Kidney glomerular epithelial cell (primary cell): ENCODE data around the gene MED27.
"Not testable (repeated sequence)": the region's sequence is repeated elsewhere in the genome, so short reads cannot be mapped to it uniquely, and the experiment has no call there.

Source experiments
- DNase-seq: peaks from one replicate; lab custom pipeline; 2025; lab: John Stamatoyannopoulos, UW

The MED27 gene

DNA sequence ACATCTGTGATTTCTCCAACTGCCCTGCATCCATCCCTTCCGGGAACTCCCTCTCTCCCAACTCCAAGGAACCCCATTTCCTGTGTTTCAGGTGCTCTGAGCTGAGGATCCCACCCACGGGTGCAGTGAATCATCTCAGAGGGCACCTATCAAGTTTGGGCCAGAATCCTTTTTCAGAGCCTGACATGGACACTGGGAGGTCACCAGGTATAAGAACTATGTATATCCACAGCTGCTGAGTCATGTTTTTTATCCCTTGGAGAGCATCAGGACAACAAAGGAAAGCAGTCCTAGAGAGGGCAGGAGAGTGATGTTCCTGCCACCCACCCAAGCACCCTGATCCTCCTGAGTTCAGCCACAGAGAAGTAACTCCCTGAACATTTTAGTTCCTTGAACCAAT lies 3.8 kb downstream of the MED27 start:
- no peak for DNase-seq

DNA sequence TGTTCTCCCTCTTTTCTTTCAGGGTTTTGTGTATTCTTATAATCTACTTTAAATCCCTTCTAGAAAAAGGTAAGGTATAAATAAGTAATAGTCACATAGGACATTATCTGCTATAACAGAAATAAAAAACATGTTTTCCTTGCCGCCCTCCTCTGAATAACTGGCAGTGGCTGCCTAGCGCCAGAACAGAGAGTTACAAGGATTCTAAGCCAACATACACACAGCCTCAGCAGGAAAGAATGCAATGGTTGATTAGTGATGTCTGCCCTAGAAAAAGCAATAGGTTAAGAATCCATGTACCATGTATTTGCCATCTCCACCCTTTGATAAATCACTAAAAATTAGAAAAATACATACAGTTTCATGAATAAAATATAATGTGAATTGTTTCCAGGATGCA lies 4.9 kb downstream of the MED27 start:
- DNase-seq = peak; percentile 47

DNA sequence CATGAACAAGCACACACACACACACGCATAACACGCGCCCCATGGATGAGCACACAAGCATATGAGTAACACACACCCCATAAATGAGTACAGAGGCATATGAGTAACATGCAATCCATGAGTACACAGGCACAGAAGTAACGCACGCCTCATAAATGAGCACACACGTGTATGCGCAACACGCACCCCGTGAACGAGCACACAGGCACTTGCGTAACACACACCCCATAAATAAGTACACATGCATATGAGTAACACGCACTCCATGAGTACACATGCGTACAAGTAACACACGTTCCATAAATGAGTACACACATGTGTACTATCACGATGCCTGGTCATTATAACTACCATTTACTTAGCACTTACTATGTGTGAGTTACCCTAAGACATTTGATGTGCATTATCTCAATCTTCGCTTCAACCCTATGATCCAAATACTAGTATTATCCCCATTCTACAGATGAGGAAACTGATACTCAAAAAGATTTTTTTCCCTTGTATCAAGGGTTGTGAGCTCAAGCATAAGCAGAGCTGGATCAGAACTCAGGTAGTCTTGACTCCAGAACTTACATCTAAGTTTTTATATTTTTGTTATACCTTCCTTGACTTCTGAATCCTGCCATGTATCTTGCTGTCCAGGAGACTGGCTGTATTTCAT lies 7.7 kb downstream of the MED27 start:
- no peak for DNase-seq

DNA sequence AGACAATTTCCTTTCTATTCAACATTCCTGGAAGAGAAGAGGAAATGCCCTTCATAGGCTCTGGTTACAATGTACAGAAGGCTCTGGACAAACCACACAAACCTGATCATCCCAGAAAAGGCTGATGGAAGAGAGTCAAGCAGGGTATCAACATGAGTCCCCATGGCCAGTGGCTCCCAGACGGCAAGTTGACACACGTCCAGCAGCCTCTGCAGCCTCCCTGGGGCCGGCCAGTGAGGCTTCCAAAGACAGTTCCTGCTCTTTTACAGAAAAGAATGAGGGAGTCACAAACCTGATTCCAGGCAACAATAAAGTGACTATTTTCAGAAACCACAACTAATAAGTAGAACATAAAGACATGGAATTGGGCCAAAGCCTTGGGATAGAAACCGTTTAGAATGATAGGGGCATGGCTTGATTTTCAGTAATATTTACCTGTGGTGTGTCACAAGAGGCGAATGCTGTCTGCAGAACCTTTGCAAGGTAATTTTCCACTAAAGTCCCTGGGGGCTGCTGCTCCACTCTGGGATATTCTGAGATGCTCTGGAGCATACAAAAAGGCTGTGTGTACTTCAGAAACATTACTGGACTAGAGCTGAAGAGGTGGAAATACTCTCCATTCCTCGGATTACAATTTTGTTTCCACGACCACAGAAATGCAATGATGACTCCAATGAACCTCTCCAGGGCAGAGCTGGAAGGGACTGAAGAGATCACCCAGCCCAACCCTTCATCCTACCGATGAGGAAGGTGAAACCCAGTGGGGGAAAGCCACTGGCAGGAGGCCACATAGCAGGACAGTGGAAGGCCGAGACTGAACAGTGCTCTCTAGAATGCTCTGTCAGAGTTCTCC lies 10.4 kb downstream of the MED27 start:
- no peak for DNase-seq

DNA sequence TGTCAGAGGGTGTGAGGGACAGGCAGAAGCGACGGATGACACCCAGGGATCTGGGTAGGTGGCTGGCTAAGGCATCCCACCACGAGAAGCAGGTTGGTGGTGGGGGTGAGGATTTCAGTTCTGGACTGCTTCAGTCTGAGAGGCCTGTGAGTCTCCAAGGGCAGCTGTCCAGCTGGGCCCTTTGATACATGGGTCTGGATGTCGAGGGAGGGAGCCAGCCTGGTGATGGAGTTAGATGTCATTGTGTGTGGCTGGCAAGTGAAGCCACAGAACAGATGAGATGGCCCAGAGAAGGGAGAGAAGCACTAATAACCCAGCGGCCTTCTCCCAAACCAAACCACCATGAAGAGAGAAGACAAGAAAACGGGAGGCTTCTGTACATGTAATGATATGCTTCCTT lies 11.1 kb downstream of the MED27 start:
- no peak for DNase-seq

DNA sequence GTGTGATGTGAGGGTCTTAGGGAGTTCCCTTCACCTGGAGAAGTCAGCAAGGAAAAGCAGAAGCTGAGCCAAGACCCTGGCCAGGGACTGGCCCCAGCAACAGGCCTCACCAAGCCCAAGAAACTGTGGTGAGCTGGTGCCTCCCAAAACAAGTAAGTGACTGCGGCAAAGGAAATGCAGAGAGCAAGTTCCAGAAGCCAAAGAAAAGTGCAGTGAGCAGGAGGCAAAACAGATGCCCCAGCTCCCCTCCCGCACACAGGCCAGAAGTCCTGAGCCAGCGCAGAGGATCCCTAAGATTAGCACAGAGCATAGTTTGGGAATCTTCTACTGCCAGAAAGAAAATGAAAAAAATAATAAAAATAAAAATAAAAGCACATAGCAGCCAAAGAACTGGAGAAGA lies 13.2 kb downstream of the MED27 start:
- DNase-seq = no peak

DNA sequence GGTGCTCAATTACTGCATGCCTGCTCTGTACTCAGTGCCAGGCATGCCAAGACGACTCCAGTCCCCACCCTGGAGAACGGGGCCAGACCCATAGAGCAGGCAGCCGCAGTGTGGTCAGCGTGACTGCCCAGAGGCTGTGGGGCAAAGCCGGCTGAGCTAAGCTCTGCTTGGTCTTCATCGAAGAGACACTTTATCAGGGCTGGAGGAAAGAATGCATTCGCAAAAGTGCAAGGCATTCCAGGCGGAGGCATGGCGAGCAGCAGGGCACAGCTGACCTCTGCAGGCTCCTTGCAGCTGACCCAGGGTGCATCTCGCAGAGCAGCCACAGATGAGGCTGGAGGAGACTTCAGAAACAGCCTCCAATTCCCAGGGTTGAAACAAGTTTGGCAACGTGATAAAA lies 13.6 kb downstream of the MED27 start:
- DNase-seq = no peak

DNA sequence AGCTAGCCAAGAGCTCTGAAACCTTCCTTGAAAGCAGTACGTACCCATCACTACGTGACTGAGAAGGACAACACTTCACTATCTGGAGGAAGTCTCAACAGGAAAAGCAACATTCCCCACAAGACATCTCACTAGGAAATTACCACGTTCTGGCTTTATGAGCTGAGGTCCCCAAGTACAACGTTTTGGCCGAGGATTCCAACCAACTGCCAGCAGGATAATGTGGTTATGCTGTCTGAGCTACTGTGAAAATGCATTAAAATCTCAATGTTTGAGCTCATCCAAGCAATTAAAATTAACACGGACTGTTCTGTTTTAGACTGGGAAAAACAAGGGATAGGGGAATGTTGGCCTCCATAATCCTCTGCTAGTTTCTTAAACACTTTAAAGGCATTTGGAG lies 16.4 kb downstream of the MED27 start:
- no peak for DNase-seq

DNA sequence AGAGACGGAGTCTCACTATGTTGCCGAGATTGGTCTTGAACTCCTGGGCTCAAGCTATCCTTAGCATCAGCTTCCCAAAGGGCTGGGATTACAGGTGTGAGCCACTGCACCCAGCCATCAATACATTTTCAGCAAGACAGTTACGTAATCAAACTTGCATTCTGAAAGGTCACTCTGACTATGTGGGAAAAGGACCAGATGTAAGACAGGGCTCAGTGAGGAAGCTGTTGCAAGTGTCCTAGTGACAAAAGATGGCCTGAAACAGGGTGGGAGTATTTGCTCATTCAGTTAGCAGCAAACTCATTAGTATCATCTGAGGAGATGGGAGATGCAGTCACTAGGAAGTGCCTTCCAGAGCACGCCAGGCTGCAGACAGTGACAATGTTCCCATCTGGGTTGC lies 16.9 kb downstream of the MED27 start:
- no peak for DNase-seq

DNA sequence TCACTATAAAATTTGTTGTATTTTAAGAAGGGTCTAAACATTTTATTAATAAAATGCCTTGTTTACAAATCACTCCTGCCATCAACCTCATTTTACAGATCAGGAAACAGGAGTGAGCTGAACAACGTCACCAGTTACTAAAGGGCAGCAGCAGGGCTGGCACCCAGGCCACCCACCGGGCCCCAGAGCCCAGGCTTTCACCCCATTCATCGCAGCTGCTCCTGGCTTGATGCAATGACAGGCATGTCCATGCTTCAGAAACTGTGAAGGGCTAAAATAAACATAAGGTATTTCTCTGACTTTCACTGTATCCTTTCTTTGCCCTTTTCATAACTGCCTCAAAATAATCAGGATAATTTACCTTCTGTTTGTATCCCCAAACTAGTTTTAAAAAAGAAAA lies 18.1 kb downstream of the MED27 start:
- DNase-seq = no peak

DNA sequence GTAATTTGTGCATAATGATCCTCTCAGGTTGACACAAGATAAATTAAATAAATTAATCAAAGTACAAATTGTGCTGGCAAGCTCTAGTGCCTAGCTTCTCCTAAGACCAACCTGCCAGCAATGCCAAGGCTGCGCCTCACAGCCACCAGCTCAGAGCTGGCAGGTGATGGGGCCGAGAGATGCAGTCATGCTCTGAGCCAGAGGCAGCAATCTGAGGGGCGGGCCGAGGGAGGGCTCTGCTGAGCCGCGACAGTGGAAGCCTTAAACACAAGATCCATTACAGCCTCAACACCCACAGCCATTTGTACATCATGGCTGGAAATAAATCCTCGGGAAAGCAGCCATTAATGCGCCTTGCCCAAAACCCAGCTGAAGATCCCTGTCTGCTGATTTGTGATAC lies 20.3 kb downstream of the MED27 start:
- no peak for DNase-seq

DNA sequence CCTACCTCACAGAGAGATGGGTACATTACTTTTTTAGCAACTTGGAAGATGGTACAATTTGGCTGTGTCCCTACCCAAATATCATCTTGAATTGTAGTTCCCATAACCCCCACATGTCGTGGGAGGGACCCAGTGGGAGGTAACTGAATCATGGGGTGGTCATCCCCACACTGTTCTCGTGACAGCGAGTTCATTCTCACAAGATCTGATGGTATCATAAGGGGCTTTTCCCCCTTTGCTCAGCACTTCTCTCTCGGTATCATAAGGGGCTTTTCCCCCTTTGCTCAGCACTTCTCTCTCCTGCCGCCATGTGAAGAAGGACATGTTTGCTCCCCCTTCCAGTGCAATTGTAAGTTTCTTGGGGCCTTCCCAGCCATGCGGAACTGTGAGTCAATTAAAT lies 21.4 kb downstream of the MED27 start:
- DNase-seq = not testable (repeated sequence)

DNA sequence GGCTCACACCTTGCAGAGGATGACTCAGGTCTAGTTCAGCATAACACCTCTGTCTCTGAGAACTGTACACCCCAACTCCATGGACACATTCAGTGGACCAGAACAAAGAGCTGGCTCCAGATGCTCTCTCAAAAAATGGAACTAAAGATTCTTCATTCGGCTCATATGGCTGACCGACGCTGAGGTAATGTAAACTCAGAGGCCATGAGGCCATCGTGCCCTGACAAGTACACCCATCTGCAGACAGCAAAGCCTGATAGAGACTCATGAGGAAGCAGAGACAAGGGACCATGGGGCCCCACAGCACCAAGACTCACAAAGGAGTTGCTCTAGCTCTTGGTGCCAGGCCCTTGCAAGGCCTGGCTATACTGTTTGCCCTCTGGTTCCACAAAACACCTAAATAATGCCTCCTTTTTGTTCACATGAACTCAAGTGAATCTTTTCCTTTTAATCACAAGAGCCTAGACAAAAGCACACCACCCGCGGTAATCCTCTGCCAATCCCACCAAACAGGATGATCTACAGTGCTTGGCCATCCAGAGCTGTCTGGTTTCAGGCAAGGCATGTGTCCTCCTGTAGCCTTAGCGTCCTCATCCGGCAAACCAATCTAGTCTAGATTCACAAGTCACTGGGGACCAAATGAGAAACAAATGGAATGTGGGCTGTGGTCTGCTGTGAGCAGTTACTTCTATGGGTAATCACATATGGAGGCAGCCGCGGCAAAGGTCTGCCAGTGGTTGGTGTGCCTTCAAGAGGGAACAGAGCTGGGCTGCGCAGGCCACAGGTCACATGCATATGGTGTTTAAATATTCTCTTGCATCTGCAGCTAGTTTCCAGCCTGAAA lies 22.7 kb downstream of the MED27 start:
- no peak for DNase-seq

DNA sequence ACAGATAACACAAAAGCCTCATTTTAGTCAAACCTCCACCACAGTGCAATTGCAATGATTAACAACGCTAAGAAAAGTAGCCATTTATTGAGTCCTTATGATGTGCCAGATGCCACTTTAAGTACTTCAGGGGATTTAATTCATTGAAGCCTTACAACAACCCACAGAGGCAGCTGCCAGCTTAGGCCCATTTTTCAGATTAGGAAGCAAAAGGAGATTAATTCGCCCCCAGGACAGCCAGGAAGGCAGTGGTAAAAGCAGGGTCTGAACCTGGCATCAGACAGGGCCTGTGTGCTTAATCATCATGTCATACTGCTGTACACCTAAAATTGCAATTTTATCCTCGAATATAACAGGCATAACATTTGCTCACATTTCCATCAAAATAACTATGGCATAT lies 23.9 kb downstream of the MED27 start:
- DNase-seq = no peak

DNA sequence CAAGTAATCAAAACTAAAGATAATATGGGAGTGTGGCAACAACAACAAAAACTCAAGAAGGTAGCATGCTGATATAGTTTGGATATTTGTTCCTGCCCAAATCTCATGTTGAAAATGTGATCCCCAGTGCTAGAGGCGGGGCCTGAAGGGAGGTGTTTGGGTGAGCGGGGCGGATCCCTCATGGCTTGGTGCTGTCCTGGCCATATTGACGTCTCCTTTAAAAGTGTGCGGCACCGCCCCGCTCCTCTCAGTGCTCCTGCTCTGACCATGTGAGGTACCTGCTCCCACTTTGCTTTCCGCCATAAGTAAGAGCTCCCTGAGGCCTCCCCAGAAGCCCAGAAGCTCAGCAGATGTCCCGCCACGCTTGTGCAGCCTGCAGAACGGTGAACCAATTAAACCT lies 25.6 kb downstream of the MED27 start:
- no peak for DNase-seq

DNA sequence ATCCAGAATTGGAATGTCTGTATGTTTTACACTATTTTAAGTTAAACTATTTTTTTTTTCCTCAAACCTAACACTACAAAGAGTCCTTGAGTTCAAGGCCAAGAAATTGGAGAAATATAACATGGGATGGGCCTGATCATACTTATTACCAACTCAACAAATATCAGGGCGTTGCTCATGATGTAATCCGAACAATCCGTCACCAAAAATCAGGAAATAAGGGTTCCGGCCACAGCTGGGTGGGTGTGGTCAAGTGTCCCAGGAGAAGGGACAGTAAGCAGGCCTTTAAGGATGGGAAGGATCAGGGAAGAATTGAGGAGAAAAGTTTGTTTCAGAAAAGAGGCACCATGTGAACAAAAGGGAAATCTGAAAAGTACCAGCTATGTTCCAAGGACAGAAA lies 29.8 kb downstream of the MED27 start:
- no peak for DNase-seq

DNA sequence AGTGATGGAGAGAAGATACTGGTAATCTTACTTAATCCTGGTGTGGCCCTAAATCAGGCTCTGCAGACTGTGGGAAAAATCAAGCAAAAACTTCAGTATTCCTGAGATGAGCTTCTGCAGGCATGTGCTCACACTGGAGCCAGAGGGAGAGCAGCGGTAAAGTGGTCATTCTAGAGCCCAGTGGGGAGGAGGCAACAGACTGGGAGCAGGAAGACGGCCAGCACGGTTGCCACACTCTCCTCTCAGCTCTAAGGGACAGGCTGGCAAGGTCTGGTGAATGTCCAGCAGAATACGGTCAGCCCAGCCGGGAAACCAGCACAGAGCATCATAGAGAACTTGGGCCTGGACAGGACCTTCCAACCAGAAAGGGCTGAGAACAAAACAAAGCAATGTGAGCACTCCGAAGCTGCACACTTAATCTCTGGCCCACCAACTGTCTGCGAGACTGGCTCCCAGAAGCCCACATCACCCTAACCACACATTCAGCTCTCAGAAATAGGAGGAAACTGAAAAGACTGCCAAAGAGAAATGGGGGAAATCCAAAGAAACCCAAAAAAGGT lies 30.3 kb downstream of the MED27 start:
- DNase-seq = no peak

DNA sequence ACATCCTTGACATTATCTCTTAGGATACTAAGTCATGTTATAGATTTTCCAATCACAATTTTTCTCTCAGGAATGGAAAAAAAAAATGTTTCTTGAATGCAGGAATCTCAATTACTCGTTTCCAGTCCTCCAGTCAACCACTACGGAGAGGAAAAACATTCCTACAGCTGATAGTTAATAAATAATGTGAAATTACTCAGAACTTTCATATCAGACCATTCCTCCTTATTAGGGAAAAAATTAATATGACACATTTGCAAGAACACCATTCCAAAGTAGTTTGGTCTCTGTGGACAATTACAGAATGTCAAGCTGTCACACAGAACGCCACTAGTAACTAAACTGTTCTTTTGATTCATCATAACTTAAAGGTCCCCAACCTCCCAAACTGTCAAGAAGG lies 31.5 kb downstream of the MED27 start:
- DNase-seq = peak; percentile 48

DNA sequence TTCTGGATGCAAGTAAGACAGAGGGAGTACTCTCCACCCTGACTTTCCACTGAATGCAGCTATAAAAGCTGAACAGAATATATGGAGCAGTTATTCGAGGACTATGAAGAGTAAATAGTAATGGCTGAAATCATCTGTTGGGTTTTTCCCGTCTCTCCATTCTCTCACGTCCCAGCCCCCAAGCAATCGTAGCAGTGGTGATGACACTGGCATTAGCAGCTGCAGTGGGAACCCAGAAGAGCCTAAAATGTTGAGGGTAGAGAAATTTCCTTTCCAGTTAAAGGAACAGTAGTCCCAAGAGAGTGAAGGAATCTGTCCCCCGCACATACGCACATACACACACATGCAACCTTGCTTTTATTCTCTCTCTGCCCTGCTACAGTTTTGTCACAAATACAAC lies 33.2 kb downstream of the MED27 start:
- DNase-seq = no peak

DNA sequence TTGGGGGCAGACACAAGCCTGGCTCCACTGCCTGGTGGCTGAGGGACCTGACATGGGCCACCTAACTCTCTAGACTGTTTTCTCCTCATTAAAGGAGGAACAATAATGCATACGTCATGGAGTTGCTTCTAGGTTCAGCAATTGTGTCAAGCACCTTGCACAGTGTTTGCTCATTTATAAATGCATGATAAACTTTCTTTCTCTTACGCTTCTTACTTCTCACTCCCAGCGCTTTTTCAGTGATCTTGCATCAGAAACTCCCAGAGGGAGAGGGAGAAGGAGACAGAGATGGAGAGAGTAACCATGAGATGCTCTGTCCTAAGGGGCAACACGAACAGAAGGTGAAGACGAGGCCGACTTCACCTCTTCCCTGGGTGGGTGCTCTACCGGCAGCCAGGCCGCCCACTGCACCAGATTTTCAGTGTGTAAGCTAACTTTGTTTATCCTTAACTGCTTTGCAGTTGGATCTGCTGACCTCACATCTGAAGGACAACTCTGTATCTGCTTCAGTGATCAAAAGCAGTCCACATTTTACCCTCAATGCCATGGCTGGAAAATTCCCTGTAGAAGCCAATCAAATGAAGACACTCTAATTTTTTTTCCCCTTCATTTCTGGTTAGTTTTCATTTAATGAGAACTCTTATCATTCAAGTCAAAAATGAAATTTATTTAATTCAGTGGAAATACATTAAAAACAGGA lies 35.3 kb downstream of the MED27 start:
- DNase-seq = peak; percentile 35

DNA sequence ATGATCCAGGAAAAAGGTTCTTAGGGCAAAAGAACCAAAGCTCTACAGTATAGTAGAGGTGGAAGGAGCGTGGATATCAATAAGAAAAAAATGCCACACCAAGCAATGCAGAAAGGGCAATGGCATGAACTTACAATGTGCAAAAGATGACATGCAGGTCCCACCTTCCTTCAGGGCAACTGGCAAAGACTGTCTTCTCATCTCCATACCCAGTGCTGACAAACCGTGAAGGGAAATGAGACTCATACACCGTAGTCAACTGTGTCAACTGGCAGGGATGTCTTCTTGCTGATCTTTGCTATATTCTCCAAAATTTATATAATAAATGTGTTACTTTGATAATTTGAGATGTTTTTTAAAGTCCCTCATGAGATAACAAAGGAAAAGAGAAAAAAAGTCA lies 36.0 kb downstream of the MED27 start:
- no peak for DNase-seq

DNA sequence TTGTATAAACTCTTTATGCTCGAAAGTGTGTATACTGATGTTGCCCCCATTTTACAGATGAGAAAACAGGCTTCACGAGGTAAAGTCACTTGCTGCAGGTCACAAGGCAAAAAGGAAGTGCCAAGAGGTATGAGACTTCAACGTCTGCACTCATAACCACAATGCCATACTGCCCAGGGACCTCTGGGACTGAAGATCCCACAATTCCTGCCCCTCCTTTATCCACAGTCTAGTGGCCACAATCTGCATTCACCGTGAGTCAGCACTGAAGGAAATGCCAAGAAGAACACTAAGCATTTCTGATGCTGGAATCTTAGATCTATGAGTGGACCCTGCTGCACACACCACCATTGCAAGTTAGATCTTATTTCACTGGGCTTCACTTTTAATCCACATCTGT lies 37.3 kb downstream of the MED27 start:
- peak; percentile 93 for DNase-seq
